Measurements from ENCODE around the gene PRMT5. TPM values are rescaled to one million over a fixed set of nuclear protein-coding genes. Genes with fewer than 3 reads are reported as not detected.
"Not testable (repeated sequence)": the region's sequence is repeated elsewhere in the genome, so short reads cannot be mapped to it uniquely, and the experiment has no call there.

The PRMT5 gene
- total RNA-seq, 1 experiment from 2014 or later, result 201 TPM

DNA sequence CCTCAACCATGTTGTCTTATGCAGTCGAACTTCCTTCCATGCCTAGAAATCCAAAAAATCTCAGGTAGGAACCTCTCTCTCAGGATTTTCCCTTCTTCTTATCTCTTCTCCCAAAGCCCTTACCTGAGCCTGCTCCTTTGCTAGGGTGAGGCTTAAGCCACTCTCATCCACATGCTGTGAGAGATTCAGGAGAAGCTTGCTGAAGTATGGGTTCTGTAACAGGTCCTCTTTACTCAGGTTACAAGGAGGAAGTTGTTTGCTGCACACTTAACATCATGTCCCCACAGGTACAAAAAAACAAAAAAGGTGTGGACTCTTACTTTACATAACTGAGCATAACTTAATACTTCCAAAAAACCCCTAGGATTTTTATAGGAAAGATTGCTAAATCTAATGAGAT, 23.2 kb upstream of the PRMT5 start:
- H3K27me3 Mint-ChIP-seq (ENCODE audit: insufficient read depth, unreplicated experiment), result no peaks in the 10 kb centered on the region
- POLR2A ChIA-PET, result interaction anchor here (1.7 kb wide), 1 partner anchor 23 kb away, joined by 3 read pairs; the partner anchor contains the start of gene PRMT5
- TF ChIP-seq, protein P1, sequence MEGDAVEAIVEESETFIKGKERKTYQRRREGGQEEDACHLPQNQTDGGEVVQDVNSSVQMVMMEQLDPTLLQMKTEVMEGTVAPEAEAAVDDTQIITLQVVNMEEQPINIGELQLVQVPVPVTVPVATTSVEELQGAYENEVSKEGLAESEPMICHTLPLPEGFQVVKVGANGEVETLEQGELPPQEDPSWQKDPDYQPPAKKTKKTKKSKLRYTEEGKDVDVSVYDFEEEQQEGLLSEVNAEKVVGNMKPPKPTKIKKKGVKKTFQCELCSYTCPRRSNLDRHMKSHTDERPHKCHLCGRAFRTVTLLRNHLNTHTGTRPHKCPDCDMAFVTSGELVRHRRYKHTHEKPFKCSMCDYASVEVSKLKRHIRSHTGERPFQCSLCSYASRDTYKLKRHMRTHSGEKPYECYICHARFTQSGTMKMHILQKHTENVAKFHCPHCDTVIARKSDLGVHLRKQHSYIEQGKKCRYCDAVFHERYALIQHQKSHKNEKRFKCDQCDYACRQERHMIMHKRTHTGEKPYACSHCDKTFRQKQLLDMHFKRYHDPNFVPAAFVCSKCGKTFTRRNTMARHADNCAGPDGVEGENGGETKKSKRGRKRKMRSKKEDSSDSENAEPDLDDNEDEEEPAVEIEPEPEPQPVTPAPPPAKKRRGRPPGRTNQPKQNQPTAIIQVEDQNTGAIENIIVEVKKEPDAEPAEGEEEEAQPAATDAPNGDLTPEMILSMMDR (IDR thresholded peaks at IDR 0.05; ENCODE audit: unreplicated experiment), result no peak
- CTCF ChIA-PET, result interaction anchor here (0.5 to 3.0 kb wide), 4 partner anchors 22 to 122 kb away, joined by 3 to 17 read pairs (median 4); no protein-coding TSS in a partner anchor
- intact Hi-C loops (cut with micrococcal nuclease), result no loop called here
- no peak overlapping the region for H3K4me3 Mint-ChIP-seq (ENCODE audit: unreplicated experiment)
- peaks cover 57% of the 10 kb centered on the region for H3K36me3 Mint-ChIP-seq (ENCODE audit: insufficient read depth, unreplicated experiment)
- H3K27ac Mint-ChIP-seq (ENCODE audit: low read depth, unreplicated experiment), result no peak overlapping the region
- BruUV-seq (replicated peaks), result no TSS peak
- no peak for DNase-seq (ENCODE audit: unreplicated experiment)
- peaks cover 9% of the 10 kb centered on the region for H3K4me1 Mint-ChIP-seq (ENCODE audit: insufficient read depth, unreplicated experiment)
- no peaks in the 10 kb centered on the region for H3K9me3 Mint-ChIP-seq (ENCODE audit: unreplicated experiment)

DNA sequence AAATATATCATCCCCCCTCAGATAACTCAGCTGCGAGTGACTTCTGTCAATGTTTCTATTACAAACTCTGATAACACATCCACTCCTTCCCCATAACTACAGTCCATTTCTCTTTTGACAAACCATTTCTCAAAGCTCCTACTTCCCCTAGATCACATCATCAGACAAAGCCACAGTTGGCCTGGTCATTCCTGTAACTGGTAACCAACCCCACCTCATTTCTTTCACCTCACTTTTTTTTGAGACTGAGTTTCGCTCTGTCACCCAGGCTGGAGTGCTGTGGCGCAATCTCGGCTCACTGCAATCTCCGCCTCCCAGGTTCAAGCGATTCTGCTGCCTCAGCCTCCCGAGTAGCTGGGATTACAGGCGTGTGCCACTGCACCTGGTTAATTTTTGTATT, 22.6 kb upstream of the PRMT5 start:
- DNase-seq (ENCODE audit: unreplicated experiment); BruUV-seq (replicated peaks); H3K4me1 Mint-ChIP-seq (ENCODE audit: insufficient read depth, unreplicated experiment); H3K9me3 Mint-ChIP-seq (ENCODE audit: unreplicated experiment); H3K4me3 Mint-ChIP-seq (ENCODE audit: unreplicated experiment); intact Hi-C loops (cut with micrococcal nuclease); H3K27me3 Mint-ChIP-seq (ENCODE audit: insufficient read depth, unreplicated experiment): not testable (repeated sequence)
- ChIA-PET CTCF (interaction anchor here (0.6 to 4.1 kb wide), 7 partner anchors 17 to 674 kb away, joined by 3 to 21 read pairs (median 3); partner anchors contain the start of gene PRMT5), POLR2A (interaction anchor here (0.7 to 1.7 kb wide), 3 partner anchors 9 to 22 kb away, joined by 3 read pairs; partner anchors contain the start of gene PRMT5)
- peak overlapping the region; percentile 11 for H3K27ac Mint-ChIP-seq (ENCODE audit: low read depth, unreplicated experiment)
- H3K36me3 Mint-ChIP-seq (ENCODE audit: insufficient read depth, unreplicated experiment), result peaks cover 64% of the 10 kb centered on the region

DNA sequence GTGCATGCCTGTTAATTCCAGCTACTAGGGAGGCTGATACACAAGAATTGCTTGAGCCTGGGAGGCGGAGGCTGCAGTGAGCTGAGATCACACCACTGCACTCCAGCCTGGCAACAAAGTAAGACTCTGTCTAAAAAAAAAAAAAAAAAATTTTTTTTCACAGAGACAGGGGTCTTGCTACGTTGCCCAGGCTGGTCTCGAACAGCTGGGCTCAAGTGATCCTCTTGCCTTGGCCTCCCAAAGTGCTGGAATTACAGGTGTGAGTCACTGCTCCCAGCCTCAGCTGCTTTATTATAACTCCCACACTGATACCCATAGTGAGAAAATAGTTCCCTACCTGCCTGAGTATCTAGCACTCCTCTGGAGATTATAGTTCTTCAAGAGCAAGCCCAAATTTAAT, 16.5 kb upstream of the PRMT5 start:
- TF ChIP-seq, protein P1 (IDR thresholded peaks at IDR 0.05; ENCODE audit: unreplicated experiment), result no peak
- CTCF ChIA-PET, result interaction anchor here (0.7 to 3.0 kb wide), 8 partner anchors 10 to 125 kb away, joined by 3 to 22 read pairs (median 4); partner anchors contain the start of genes AJUBA and PRMT5

DNA sequence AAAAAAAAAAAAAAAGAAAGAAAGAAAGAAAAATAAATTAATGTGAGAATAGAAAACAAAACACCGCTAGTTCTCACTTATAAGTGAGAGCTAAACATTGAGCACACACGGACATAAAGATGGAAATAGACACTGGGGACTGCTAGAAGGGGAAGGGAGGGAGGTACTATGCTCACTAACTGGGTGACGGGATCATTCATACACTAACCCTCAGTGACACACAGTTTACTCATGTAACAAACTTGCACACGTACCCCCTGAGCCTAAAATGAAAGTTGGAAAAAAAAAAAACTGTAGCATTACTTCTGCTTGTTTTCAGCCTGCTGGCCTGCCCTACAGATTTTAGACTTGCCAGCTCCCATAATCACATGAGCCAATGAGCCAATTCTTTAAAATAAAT, 10.5 kb upstream of the PRMT5 start:
- no peaks in the 10 kb centered on the region for H3K4me1 Mint-ChIP-seq (ENCODE audit: insufficient read depth, unreplicated experiment)
- ChIA-PET POLR2A (interaction anchor here (1.3 to 3.9 kb wide), 2 partner anchors 10 to 42 kb away, joined by 5 to 15 read pairs; partner anchors contain the start of gene PRMT5), CTCF (interaction anchor here (0.6 to 3.4 kb wide), 5 partner anchors 9 to 603 kb away, joined by 3 to 15 read pairs (median 4); partner anchors contain the start of gene PRMT5)
- no peaks in the 10 kb centered on the region for H3K27me3 Mint-ChIP-seq (ENCODE audit: insufficient read depth, unreplicated experiment)
- no TSS peak for BruUV-seq (replicated peaks)
- H3K27ac Mint-ChIP-seq (ENCODE audit: low read depth, unreplicated experiment), result no peak overlapping the region
- DNase-seq (ENCODE audit: unreplicated experiment), result no peak
- H3K4me3 Mint-ChIP-seq (ENCODE audit: unreplicated experiment), result no peak overlapping the region
- H3K36me3 Mint-ChIP-seq (ENCODE audit: insufficient read depth, unreplicated experiment), result peaks cover 24% of the 10 kb centered on the region
- TF ChIP-seq, protein P1 (IDR thresholded peaks at IDR 0.05; ENCODE audit: unreplicated experiment), result no peak
- H3K9me3 Mint-ChIP-seq (ENCODE audit: unreplicated experiment), result no peaks in the 10 kb centered on the region
- intact Hi-C loops (cut with micrococcal nuclease), result no loop called here

More for the DNA sequence above, 16.5 kb upstream of the PRMT5 start:
- no TSS peak for BruUV-seq (replicated peaks)
- H3K27ac Mint-ChIP-seq (ENCODE audit: low read depth, unreplicated experiment), result no peak overlapping the region
- H3K4me1 Mint-ChIP-seq (ENCODE audit: insufficient read depth, unreplicated experiment), result no peaks in the 10 kb centered on the region
- H3K4me3 Mint-ChIP-seq (ENCODE audit: unreplicated experiment), result no peak overlapping the region
- POLR2A ChIA-PET, result interaction anchor here (0.6 to 4.8 kb wide), 5 partner anchors 10 to 67 kb away, joined by 3 to 21 read pairs (median 5); partner anchors contain the start of genes HAUS4 and PRMT5
- H3K9me3 Mint-ChIP-seq (ENCODE audit: unreplicated experiment), result no peaks in the 10 kb centered on the region
- DNase-seq (ENCODE audit: unreplicated experiment), result no peak
- H3K27me3 Mint-ChIP-seq (ENCODE audit: insufficient read depth, unreplicated experiment), result no peaks in the 10 kb centered on the region
- peaks cover 69% of the 10 kb centered on the region for H3K36me3 Mint-ChIP-seq (ENCODE audit: insufficient read depth, unreplicated experiment)
- intact Hi-C loops (cut with micrococcal nuclease), result no loop called here
